Activated CD4-positive, CD25-positive, alpha-beta regulatory T cell treated with anti-CD3 and anti-CD28 coated beads, Interleukin-2, amount 50 U/mL, for 24 hours (primary cell): ENCODE results near the gene ORC3.

ENCODE experiments used
- ATAC-seq, 2 donors: fragments of 150-1000 bp; cut with Tn5 transposase; one replicate each; pipeline ENCODE4 v1.10.0; 2021; ENCODE audit warnings: mild to moderate bottlenecking in 1 of 2, moderate library complexity in 1 of 2

The ORC3 gene

DNA sequence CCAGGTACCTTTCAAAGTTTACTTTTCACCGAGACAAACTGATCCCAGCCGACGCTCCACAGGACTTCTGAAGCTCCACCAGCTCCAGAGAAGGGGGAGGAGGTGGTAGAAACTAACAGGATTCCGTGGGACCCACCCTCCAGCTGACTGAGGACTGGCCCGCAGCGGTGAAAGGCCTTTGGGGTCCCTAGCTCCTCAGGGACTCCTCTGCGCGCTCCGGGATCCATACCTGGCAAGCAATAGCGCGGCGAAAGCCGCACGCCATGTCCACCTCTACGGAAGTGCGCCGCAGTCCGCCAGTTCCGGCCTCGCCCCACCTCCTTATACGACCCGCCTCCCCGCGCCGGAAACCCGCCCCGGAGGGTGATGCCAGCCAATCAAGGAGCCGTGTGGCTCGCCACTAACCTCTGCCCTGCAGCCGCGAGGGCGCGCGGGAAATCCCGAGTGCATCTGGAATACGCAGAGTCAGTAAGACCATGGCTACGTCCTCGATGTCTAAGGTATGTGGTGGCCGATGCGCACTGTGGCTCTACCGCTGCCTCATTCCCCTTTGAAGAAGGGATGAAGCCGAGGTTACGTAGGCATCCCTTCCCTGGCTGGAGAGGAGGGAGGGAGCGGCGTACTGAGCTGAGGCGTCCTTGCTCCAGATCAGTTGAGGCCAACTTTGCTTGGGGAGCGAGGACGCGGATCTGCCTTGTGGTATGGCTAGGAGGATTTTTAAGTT, at the start of gene ORC3, which contains the start of gene RARS2:
ORC3 (plus strand) TSS at position 443 of the 724 bp plus-strand sequence; CDS start at position 477, 34 bp downstream.
RARS2 (minus strand) TSS at position 295 of the 724 bp plus-strand sequence; CDS start at position 265, 30 bp downstream.
- ATAC-seq = peak; percentile 100

DNA sequence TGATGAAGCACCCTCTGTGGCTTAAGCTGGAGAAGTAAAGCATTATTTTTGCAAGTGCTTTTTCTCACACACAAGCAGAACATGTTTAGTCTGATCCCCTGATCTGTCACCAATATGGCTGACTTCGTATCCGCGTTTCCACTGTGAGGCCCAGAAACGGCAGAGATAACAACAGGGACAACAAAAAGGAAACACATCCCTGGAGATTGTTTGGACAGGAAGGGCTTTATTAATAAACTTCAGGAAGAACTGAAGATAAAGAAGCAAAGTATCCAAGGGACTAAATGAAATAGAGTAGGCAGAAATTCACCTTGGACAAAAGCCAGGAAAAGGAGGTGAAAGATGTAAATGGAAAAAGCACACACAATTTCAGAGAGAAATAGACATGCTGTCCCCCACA, 49.4 kb upstream of the ORC3 start:
- no peak for ATAC-seq

DNA sequence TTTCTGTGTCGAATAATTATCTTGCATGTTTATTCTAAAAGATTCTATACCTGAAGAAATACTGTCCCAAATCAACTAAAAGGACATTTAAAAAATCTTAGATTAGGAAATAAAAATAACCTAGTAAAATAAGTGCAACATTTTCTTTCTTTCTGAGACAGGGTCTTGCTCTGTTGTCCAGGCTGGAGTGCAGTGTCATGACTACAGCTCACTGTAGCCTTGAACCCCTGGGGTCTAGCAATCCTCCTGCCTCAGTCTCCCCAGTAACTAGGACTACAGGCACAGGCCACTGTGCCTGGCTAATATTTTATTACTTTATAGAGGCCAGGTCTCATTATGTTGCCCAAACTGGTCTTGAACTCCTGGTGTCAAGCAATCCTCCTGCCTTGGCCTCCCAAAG, 48.9 kb upstream of the ORC3 start:
- ATAC-seq = no peak

DNA sequence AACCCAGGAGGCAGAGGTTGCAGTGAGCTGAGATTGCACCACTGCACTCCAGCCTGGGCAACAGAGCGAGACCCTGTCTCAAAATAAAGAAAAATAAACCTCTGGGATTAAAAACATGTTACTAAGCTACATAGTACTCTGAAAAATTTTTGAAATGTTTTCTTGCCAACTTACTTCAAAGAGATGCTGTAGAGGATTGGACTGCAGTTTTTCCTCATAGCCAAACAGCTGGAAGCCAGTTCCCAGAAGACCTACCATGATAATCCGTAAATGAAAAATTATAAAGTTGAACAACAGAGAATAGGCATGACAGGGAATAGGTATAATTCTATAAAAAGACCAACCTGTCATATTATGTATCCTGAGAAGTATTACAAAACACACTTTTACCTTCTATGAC, 48.2 kb upstream of the ORC3 start:
- no peak for ATAC-seq

DNA sequence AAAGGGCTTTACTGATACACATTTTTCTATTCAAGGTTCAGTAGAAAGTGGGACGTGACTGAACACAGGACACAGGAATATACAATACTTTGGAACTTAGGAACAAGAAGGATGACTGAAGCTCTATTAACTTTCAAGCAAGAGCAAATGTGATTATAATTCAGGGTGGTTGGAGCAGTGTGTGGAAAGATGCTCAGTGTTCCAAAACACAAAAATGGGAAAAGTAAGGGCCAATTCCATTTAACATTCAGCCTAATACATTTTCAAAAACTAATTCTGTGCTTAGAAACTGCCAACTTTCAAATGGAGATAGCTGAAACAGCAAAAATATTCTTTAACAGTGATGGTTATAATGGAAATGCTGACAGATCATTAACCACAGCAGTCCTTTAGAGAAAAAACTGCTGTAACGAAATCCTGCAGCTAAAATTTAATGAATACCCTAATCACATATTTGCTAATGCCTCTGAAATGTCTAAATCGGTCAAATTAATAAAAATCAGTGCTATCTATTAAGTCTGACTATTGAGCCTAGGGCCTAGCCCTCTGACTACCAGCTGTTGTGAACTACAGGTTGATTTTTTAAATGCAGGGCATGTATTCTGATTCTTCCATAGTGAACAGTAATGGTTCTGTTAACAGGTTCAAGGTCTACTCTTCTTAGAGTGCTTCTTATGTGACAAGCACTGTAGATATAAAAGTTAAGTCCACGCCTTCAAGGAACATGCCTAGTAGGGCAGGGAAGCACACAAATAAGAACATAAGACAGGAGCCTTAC, 46.0 kb upstream of the ORC3 start:
- ATAC-seq = no peak

DNA sequence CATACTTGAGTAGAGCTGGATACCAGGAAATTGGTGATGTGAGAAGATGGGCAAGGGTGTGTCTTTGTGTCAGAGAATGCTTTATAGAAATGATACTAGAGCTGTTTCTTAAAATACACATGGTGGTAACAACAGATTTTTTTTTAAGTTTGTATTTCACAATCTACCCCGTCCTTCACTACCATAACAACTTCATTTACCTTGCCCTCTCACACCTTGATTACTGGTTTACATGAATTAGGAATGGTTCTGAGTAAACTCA, 45.5 kb upstream of the ORC3 start:
- ATAC-seq = no peak

DNA sequence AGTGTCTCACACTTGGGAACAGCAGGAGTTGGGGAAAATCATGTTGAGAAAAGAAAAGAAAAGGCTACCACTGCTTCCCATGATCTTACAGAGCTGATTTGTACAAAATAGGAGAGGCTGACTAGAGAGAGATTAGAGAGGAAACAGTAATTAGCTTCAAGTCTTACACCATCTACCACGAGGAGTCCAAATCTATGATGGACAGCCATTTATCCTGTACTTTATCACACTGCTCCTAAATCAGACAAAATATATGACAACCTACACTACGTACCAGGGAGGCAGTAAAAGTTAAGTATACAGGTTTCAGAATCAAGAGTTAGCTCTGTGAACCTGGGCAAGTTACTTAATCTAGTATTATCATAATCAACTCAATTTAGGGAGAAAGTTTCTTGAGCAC, 38.1 kb upstream of the ORC3 start:
- ATAC-seq = no peak

DNA sequence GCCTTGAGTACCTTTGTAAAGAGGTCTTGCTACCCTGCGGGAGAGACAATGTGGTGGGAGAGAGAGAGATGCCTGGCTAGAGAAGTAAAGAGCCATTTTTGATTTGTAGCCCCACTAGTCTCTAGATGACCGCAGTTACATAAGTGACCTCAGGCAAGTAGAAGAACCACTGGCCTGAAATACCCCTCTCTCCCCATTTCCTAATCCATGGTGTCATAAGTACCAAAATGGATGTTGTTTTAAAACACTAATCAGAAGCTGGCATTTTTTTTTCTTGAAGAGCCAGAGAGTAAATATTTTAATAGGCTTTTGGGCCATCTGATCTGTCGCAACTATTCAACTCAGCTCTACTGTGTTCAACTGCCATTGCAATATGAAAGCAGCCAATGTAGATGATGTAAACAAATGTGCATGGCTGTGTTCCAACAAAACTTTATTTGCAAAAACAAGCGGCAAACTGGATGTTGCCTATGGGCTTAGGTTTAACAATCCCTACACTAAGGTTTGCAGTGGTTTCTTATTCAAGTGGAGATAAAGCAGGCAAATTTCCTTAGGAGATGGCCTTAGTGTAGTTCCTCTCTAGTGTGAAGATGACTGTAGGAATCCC, 36.7 kb upstream of the ORC3 start:
- no peak for ATAC-seq

DNA sequence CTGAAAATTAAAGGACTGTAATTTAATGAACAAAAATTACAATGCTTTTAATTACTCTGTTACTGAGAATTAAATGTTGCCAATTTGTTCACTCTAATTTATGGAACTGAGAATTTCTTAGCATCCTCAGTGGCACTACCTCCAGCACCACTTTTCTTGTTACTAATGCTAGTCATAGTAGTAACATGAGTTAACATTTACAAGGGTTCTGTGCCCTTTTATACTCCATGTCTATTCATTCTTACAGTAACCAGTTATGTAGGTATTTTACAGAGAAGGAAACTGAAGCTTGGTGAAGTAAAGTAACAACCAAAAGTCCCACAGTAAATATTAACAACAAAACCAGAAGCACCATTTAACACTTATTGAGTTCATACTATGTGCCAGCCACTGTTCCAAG, 34.4 kb upstream of the ORC3 start:
- no peak for ATAC-seq

DNA sequence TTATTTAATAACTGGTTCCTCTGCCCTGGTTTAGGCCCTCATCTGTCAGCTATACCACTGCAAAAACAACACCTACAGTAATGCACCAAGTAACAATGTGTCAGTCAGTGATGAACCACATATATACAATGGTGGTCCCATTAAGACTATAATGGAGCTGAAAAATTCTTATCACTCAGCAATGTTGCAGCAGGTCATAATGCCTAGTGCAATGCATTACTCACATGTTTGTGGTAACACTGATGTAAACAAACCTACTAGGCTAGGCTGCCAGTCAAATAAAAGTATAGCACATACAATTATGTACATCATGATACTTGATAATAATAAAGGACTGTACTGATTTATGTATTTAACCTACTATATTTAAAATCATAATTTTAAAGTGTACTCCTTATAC, 31.5 kb upstream of the ORC3 start:
- ATAC-seq = peak in 1 of 2 donors; percentile 33

DNA sequence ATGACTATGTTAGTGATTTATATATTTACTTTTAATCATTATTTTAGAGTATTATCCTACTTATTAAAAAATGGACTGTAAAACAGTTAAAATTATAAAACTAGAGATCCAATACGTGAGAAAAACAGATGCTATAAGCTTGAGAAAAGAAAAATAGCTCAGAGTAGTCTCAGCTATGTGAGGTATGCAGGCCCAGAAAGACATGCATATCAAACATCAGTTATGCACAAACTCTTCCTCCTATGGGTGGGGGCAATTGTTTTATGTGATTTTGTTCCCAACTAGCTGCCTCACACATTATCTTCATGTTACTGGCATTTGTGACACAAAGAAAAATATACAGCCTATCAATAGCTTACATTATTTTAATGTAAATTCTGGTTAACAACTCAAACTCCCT, 28.9 kb upstream of the ORC3 start:
- ATAC-seq = no peak

DNA sequence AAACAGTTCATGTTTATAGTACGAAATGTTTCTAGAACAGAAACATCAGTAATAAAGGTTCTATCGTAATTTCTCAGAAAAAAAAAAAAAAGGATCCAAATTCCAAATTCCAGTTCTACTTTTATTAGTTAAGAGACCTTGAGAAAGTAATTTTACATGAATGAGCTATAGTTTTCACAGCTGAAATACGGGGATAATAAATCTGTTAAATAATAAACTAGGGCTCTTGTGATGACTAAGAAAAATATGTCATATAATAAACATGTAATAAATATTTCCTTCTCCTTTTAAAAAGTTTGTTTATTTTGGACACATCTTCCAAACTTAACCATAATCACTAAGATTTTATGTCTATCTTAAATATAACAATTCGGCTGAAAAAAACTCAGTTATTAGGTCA, 17.9 kb upstream of the ORC3 start:
- no peak for ATAC-seq

DNA sequence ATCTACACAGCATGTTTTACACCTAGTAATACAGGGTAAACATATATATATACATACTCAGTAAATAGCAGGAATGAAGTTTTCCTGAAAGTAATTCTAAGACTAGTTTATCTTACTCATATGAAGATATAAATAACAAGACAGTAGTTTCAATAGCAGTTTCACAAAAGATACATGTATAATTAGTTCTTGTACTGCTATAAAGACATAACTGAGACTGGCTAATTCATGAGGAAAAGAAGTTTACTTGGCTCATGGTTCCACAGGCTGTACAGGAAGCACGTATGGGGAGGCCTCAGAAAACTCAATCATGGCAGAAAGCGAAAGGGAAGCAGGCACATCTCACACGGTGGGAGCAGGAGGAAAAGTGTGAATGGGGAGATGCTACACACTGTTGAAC, 17.1 kb upstream of the ORC3 start:
- no peak for ATAC-seq

DNA sequence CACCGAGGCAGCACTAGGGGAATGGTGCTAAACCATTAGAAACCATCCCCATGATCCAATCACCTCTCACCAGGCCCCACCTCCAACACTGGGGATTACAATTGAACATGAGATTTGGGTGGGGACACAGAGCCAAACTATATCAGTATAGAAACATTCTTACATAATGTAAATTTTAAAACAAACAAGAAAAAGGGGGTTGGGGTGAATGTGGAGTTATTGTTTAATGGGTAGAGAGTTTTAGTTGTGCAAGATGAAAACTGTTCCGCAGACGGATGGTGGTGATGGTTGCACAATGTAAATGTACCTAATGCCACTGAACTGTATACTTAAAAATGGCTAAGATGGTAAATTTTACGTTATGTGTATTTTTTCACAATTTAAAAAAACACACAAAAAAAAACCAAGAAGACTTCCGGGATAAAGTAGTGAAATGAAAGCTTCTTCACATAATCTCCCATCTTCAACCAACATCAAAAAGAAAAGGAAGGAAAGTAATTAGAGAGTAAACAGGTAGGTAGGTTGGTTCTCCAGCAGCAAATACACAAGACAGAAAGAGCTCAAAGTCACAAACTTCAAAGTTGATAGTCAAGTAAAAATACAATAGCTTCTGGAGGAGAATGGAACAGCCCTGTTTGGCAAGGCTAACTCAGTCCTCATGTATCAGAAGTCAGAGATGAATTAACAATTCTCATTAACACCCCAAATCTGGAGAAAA, 16.5 kb upstream of the ORC3 start:
- no peak for ATAC-seq

DNA sequence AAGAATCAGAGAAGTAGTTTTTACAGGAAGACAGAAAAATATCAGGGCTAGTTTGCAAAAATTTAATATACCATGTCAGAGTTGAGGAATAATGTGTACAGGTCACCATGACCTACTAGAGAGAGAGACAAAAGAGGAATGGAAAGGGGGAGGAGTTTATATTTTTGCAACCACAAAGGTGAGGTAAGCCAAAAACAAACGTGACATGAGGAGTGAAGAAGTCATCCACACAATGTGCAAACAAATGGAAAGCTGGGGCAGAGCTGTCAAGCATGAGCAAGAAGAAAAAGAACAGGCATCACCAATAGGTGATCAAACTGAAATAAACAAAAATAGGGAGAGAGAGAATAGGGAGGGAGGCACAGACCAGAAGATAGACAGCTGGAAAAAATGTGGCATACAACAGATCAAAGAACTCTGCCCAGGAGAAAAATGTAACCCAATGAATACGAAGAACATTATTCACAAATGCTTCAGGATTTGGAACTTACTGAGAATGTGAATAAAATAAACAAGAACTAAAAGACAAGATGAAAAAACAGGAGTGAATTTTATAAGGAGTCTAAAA, 15.6 kb upstream of the ORC3 start:
- ATAC-seq = no peak

DNA sequence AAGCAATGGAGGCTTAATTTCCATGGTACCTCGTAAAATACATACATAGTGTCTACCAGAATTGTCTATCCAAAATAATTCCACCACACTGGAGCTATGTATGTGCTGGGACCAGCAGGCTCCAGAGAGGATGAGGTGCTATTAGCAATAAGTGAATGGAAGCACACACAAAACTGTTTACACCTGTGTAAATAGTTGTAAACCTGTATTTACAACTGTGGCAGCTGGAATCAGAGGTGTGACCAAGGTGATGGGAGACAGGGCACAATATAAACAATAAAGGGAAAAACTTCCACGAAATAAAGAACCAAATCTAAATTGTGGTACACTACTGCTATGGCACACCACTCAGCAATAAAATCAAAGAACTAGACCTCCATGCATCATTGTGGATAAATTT, 14.5 kb upstream of the ORC3 start:
- ATAC-seq = no peak

DNA sequence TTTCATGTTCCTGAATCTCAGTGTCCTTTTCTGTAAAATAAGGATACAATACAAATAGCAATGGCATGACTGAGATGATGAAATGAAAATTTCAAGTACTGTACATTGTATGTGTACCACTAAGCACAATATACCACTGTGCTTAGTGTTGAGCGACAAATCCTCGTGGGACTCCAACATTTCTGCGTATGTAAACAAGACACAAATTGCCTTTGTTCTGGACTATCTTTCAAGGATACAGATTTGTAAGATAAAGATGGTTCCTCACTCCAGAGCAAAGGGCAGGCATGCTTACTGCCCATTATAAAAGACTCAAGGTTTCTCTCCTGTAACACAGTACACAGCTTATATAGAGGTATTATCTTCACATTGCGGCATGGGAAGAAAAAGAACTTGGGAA, 6.1 kb upstream of the ORC3 start:
- no peak for ATAC-seq

DNA sequence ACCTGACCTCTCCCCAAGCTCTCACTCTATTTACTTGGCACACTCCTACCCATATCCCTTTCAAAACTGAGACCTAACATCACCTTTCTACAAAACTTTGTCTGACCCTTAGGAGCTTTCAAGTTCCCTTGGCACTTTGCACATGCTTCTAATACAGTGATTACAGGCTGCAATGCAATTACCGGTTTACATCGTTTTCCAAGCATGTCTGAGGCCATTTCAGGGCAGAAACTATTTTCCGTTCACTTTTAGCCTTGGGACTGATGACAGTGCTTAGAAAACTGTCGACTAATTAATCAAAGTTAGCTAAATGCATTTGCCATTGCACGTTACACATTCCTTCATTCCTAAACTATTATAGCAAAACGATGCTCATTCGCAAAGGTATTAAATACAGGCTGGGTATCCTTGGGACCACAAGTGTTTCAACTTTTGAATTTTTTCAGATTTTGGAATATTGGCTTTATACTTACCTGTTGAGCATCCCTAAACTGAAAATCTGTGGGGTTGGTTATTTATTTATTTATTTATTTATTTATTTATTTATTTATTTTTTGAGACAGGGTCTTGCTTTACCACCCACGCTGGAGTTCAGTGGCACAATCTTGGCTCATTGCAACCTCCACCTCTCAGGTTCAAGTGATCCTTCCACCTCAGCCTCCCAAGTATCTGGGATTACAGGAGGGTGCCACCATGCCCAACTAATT, 3.4 kb upstream of the ORC3 start:
- no peak for ATAC-seq

DNA sequence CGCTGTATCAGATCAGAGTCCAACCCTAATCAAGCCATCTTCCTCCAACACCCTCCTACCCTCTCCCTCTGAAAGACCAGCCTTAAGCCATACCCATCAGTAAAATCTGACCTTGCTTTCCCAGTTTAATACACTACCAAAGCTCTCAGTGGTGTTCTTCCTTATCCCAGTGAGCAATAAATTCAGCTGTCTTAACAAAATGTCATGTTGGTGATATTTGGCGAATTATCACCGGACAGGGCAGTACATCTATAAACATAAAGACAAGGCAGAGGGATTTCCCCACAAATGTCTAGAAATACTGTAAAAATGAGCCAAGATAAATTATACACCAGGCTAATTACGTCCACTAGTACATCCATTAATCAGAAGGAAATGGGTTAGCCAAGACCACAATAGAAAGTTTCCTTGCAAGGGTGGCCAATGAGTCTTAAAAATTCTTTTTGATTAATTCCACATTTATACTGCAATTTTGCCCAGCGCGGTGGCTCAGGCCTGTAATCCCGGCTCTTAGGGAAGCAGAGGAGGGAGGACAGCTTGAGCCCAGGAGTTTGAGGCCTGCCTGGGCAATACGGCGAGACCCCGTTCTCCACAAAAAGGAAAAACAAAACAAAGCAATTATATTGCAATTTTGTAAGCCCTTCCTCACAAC, 1.1 kb upstream of the ORC3 start:
- no peak for ATAC-seq

DNA sequence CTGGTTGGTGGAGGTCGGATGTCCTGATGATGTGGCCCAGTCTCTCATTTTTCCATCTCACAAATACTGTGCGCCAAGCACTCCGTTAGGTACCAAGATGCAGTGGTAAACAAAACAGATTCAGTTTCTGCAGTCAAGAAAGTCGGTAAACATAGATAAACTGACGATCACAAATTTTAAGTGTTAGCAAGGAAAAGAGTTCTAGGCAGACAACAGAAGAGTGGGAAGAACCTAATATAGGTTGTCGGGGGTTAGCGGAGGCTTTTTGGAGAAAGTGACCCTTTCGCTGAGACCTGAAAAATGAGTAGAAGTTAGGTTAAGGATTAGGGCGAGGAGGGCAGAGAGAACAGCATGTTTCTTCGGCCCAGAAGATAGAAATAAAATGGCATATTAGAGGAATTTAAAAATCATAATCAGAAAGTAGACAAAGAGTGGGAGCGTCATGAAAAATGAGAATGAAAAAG, 514 bp downstream of the ORC3 start:
- no peak for ATAC-seq

DNA sequence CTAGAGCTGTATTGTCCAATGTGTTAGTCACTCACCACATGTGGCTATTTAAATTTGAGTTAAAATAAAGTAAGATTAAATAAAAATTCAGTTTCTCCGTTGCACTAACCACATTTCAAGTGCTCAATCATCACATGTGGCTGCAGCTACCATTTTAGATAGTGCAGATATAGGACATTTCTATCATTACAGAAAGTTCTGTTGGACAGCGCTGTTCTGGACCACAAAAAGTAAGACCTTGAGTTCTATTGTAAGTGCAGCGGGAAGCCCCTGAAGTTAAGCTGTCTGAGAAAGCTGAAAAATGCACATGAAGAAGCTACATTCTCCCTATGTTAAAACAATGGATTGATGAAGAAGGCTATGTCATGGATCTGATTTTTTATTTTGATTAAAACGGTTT, 1.1 kb downstream of the ORC3 start:
- no peak for ATAC-seq

DNA sequence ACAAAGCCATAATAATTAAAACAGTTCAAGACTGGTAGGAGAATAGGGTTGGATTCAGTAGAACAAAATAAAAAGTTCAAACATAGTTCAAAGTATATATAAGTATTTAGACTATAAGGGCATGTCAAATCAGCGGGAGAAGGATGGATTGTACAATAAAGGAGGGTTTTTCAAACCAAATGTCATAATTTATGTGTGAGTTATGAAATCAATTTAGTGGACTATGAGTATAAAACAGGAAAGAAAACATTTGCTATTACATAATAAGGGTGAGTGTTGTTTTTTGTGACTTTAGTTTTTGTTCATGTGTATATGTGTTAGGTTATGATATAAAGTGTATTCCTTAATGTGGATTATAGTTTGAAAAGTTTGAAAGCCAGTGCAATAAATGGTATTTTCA, 10.6 kb downstream of the ORC3 start:
- ATAC-seq = no peak
